HG03196 (cell line): ENCODE results near the gene MALAT1.
A peak's percentile ranks its signal among the peaks of the same experiment; 100 is the strongest.
"Not testable (repeated sequence)": the region's sequence is repeated elsewhere in the genome, so short reads cannot be mapped to it uniquely, and the experiment has no call there.

ENCODE experiments used
- ATAC-seq: cut with Tn5 transposase; IDR thresholded peaks from one replicate; pipeline ENCODE4 v1.9.1; 2021; ENCODE audit not compliant: unreplicated experiment

The MALAT1 gene

GRCh38 chr11:65497141-65498041 lies 1.5 kb upstream of the MALAT1 start:
- ATAC-seq, result peak; percentile 55

DNA sequence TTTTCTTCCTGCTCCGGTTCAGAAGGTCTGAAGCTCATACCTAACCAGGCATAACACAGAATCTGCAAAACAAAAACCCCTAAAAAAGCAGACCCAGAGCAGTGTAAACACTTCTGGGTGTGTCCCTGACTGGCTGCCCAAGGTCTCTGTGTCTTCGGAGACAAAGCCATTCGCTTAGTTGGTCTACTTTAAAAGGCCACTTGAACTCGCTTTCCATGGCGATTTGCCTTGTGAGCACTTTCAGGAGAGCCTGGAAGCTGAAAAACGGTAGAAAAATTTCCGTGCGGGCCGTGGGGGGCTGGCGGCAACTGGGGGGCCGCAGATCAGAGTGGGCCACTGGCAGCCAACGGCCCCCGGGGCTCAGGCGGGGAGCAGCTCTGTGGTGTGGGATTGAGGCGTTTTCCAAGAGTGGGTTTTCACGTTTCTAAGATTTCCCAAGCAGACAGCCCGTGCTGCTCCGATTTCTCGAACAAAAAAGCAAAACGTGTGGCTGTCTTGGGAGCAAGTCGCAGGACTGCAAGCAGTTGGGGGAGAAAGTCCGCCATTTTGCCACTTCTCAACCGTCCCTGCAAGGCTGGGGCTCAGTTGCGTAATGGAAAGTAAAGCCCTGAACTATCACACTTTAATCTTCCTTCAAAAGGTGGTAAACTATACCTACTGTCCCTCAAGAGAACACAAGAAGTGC lies 661 bp upstream of the MALAT1 start:
- no peak for ATAC-seq

DNA sequence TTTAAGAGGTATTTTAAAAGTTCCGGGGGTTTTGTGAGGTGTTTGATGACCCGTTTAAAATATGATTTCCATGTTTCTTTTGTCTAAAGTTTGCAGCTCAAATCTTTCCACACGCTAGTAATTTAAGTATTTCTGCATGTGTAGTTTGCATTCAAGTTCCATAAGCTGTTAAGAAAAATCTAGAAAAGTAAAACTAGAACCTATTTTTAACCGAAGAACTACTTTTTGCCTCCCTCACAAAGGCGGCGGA lies 193 bp upstream of the MALAT1 start:
- no peak for ATAC-seq

- ATAC-seq, result no peak
These were observed 1.0 kb downstream of the MALAT1 start for GRCh38 chr11:65499713-65500386.

DNA sequence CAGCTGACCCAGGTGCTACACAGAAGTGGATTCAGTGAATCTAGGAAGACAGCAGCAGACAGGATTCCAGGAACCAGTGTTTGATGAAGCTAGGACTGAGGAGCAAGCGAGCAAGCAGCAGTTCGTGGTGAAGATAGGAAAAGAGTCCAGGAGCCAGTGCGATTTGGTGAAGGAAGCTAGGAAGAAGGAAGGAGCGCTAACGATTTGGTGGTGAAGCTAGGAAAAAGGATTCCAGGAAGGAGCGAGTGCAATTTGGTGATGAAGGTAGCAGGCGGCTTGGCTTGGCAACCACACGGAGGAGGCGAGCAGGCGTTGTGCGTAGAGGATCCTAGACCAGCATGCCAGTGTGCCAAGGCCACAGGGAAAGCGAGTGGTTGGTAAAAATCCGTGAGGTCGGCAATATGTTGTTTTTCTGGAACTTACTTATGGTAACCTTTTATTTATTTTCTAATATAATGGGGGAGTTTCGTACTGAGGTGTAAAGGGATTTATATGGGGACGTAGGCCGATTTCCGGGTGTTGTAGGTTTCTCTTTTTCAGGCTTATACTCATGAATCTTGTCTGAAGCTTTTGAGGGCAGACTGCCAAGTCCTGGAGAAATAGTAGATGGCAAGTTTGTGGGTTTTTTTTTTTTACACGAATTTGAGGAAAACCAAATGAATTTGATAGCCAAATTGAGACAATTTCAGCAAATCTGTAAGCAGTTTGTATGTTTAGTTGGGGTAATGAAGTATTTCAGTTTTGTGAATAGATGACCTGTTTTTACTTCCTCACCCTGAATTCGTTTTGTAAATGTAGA lies 1.7 kb downstream of the MALAT1 start:
- no peak for ATAC-seq

GRCh38 chr11:65501186-65501471 lies 2.3 kb downstream of the MALAT1 start:
- no peak for ATAC-seq

- ATAC-seq, result no peak
These were observed 2.8 kb downstream of the MALAT1 start for GRCh38 chr11:65501472-65502273.

DNA sequence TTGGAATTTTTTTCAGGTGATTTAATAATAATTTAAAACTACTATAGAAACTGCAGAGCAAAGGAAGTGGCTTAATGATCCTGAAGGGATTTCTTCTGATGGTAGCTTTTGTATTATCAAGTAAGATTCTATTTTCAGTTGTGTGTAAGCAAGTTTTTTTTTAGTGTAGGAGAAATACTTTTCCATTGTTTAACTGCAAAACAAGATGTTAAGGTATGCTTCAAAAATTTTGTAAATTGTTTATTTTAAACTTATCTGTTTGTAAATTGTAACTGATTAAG lies 3.4 kb downstream of the MALAT1 start:
- no peak for ATAC-seq

- no peak for ATAC-seq
These were observed 3.9 kb downstream of the MALAT1 start for GRCh38 chr11:65502555-65503367.

GRCh38 chr11:65503368-65503948 lies 4.6 kb downstream of the MALAT1 start:
- ATAC-seq, result no peak

DNA sequence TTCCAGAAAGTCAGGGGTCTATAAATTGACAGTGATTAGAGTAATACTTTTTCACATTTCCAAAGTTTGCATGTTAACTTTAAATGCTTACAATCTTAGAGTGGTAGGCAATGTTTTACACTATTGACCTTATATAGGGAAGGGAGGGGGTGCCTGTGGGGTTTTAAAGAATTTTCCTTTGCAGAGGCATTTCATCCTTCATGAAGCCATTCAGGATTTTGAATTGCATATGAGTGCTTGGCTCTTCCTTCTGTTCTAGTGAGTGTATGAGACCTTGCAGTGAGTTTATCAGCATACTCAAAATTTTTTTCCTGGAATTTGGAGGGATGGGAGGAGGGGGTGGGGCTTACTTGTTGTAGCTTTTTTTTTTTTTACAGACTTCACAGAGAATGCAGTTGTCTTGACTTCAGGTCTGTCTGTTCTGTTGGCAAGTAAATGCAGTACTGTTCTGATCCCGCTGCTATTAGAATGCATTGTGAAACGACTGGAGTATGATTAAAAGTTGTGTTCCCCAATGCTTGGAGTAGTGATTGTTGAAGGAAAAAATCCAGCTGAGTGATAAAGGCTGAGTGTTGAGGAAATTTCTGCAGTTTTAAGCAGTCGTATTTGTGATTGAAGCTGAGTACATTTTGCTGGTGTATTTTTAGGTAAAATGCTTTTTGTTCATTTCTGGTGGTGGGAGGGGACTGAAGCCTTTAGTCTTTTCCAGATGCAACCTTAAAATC lies 5.3 kb downstream of the MALAT1 start:
- ATAC-seq, result no peak

GRCh38 chr11:65504674-65505465 lies 6.0 kb downstream of the MALAT1 start:
- ATAC-seq, result no peak

DNA sequence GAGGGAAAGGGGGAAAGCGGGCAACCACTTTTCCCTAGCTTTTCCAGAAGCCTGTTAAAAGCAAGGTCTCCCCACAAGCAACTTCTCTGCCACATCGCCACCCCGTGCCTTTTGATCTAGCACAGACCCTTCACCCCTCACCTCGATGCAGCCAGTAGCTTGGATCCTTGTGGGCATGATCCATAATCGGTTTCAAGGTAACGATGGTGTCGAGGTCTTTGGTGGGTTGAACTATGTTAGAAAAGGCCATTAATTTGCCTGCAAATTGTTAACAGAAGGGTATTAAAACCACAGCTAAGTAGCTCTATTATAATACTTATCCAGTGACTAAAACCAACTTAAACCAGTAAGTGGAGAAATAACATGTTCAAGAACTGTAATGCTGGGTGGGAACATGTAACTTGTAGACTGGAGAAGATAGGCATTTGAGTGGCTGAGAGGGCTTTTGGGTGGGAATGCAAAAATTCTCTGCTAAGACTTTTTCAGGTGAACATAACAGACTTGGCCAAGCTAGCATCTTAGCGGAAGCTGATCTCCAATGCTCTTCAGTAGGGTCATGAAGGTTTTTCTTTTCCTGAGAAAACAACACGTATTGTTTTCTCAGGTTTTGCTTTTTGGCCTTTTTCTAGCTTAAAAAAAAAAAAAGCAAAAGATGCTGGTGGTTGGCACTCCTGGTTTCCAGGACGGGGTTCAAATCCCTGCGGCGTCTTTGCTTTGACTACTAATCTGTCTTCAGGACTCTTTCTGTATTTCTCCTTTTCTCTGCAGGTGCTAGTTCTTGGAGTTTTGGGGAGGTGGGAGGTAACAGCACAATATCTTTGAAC lies 6.8 kb downstream of the MALAT1 start:
- no peak for ATAC-seq

DNA sequence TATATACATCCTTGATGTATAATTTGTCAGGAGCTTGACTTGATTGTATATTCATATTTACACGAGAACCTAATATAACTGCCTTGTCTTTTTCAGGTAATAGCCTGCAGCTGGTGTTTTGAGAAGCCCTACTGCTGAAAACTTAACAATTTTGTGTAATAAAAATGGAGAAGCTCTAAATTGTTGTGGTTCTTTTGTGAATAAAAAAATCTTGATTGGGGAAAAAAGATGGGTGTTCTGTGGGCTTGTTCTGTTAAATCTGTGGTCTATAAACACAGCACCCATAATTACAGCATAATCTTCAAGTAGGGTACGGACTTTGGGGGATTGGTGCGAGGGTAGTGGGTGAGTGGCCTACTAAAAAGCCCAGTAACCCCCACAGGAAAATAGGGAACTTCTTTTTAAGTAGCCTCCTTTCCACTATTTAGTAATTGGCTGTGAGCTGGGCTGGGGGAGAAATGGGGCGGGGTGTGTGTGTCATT lies 7.5 kb downstream of the MALAT1 start:
- ATAC-seq, result no peak

- ATAC-seq, result peak; percentile 31
These were observed 8.1 kb downstream of the MALAT1 start for GRCh38 chr11:65506772-65507505.

DNA sequence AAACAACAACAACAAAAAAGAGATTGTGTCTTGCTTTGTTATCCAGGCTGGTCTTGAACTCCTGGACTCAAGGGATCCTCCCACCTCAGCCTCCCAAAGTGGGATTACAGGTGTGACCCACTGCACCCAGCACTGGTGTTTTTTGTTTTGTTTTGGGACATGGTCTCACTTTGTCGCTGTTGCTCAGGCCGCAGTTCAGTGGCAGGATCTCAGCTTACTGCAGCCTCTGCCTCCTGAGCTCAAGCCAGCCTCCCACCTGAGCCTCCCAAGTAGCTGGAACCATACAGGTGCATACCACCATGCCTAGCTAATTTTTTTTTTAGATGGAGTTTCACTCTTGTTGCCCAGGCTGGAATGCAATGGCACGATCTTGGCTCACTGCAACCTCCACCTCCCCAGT lies 13.5 kb downstream of the MALAT1 start:
- not testable (repeated sequence) for ATAC-seq
